Activated naive CD8-positive, alpha-beta T cell (primary cell): Measurements from ENCODE around the gene STX8.
A peak's percentile ranks its signal among the peaks of the same experiment; 100 is the strongest.
"Not testable (repeated sequence)": the region's sequence is repeated elsewhere in the genome, so short reads cannot be mapped to it uniquely, and the experiment has no call there.

Experiments used
- H3K27ac Mint-ChIP-seq: one replicate; pipeline ENCODE4 v1.8.0; 2021; ENCODE audit warnings: mixed read lengths
- H3K27me3 Mint-ChIP-seq: one replicate; pipeline ENCODE4 v1.8.0; 2021; ENCODE audit warnings: mixed read lengths
- H3K36me3 Mint-ChIP-seq: one replicate; pipeline ENCODE4 v1.8.0; 2021; ENCODE audit warnings: mixed read lengths
- H3K4me1 Mint-ChIP-seq: one replicate; pipeline ENCODE4 v1.8.0; 2021; ENCODE audit warnings: low read depth, mixed read lengths
- H3K4me3 Mint-ChIP-seq: one replicate; pipeline ENCODE4 v1.8.0; 2021; ENCODE audit warnings: mild to moderate bottlenecking, mixed read lengths
- H3K9me3 Mint-ChIP-seq: one replicate; pipeline ENCODE4 v1.8.0; 2021; ENCODE audit warnings: low read depth, mixed read lengths

The STX8 gene

GRCh38 chr17:9568957-9569588 is 6.5 kb downstream of the STX8 start:
- Mint-ChIP-seq H3K27me3 (no peaks in the 10 kb centered on the region), H3K27ac (peak overlapping the region; percentile 23), H3K4me3 (no peak overlapping the region), H3K36me3 (peaks cover 11% of the 10 kb centered on the region), H3K4me1 (peaks cover 34% of the 10 kb centered on the region), H3K9me3 (no peaks in the 10 kb centered on the region)

DNA sequence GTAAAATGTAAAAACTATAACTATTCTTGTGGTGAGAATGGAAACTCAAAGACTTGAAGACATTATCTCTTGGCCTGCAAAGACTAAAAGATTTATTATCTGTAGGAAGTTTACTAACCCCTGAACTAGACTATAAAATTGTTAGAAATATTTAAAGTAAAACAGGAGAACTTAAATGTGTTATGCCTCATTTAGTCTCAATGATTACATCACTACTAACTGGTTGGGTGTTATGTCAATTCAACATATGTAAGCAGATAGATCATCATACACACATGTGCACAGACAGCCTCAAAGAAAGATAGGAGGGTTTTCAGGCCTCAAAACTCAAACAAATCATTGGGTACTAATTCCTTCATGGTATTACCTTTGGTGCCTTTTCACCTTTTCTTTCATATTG is 7.6 kb downstream of the STX8 start:
- Mint-ChIP-seq H3K9me3 (no peaks in the 10 kb centered on the region), H3K27me3 (no peaks in the 10 kb centered on the region), H3K4me3 (no peak overlapping the region), H3K27ac (no peak overlapping the region), H3K36me3 (peaks cover 16% of the 10 kb centered on the region), H3K4me1 (peaks cover 33% of the 10 kb centered on the region)

- H3K27me3 Mint-ChIP-seq, H3K9me3 Mint-ChIP-seq, H3K4me3 Mint-ChIP-seq, H3K27ac Mint-ChIP-seq: not testable (repeated sequence)
- H3K4me1 Mint-ChIP-seq: peaks cover 36% of the 10 kb centered on the region
- H3K36me3 Mint-ChIP-seq: peaks cover 22% of the 10 kb centered on the region
These were observed 8.9 kb downstream of the STX8 start for GRCh38 chr17:9566739-9567138.

GRCh38 chr17:9566067-9566466 is 9.6 kb downstream of the STX8 start:
- Mint-ChIP-seq H3K4me1 (peaks cover 37% of the 10 kb centered on the region), H3K4me3 (peak overlapping the region; percentile 44), H3K27me3 (no peaks in the 10 kb centered on the region), H3K27ac (peak overlapping the region; percentile 2), H3K9me3 (no peaks in the 10 kb centered on the region), H3K36me3 (peaks cover 22% of the 10 kb centered on the region)

GRCh38 chr17:9564104-9564503 is 11.5 kb downstream of the STX8 start:
- Mint-ChIP-seq H3K9me3 (no peaks in the 10 kb centered on the region), H3K27ac (no peak overlapping the region), H3K36me3 (peaks cover 24% of the 10 kb centered on the region), H3K4me1 (peaks cover 39% of the 10 kb centered on the region), H3K4me3 (no peak overlapping the region), H3K27me3 (no peaks in the 10 kb centered on the region)

DNA sequence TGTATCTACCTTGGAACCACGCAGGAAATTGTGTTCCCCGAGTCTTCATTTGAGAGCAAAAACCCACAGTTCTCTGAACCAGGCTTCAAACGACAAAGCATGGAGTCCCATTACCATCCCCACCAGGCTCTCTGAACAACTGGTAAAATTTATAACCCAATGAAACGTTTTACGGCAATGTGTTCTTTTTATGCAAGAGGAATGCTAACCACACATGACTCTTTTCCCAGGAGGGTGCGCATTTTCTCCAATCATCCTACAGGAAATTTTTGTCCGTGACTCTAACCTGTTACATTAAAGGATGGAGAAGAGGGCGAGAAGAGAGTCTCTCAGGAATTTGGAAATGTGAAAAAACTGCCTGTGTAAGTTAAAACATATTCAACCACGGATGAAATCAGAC is 17.8 kb downstream of the STX8 start:
- H3K4me3 Mint-ChIP-seq: no peak overlapping the region
- peaks cover 18% of the 10 kb centered on the region for H3K36me3 Mint-ChIP-seq
- H3K27me3 Mint-ChIP-seq: no peaks in the 10 kb centered on the region
- no peaks in the 10 kb centered on the region for H3K9me3 Mint-ChIP-seq
- H3K27ac Mint-ChIP-seq: no peak overlapping the region
- peaks cover 11% of the 10 kb centered on the region for H3K4me1 Mint-ChIP-seq

DNA sequence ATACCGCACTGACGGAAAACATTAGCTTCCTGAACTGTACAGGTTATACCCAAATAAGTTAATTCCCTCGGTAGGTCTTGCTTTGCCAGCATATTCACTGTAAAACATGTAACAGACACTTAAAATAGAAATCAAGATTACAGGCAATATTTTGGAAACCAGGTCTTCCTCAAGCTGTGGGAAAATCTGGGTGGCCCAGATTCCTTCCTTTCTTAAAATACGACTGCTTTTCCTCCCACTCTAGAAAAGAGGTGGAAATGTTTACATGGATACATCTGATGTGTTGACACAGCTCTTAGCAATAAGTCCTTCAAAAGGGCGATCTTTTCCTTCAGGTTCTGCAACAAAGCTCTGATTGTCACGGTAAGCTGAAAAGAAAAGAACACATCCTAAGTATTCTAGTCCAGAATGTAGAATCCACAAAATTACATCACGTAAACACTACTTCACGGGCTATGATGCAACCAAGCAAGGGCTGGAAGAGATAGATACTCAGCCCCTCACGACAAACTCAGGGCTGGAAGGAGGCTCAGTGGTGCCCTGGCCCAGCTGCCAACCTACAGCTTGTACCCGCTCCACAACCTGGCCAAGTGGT is 18.4 kb downstream of the STX8 start:
- Mint-ChIP-seq H3K27me3 (no peaks in the 10 kb centered on the region), H3K4me1 (peaks cover 5% of the 10 kb centered on the region), H3K4me3 (no peak overlapping the region), H3K9me3 (no peaks in the 10 kb centered on the region), H3K27ac (no peak overlapping the region), H3K36me3 (peaks cover 12% of the 10 kb centered on the region)

DNA sequence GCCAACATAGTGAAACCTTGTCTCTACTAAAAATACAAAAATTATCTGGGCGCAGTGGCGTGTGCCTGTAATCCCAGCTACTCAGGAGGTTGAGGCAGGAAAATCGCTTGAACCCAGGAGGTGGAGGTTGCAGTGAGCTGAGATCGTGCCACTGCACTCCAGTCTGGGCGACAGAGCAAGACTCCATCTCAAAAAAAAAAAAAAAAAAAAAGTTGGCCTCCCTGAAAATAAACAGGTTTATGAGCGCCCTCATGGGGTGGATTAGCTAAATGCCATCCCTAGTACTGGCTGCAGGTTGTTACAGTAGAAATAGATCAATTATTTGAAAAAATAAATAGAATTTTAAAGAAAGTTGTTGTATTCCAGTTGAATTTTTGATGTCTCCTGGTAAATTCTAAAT is 20.9 kb downstream of the STX8 start:
- H3K4me1 Mint-ChIP-seq, H3K4me3 Mint-ChIP-seq, H3K27ac Mint-ChIP-seq, H3K27me3 Mint-ChIP-seq, H3K9me3 Mint-ChIP-seq: not testable (repeated sequence)
- peaks cover 18% of the 10 kb centered on the region for H3K36me3 Mint-ChIP-seq

- H3K36me3 Mint-ChIP-seq: peaks cover 16% of the 10 kb centered on the region
These were observed 22.0 kb downstream of the STX8 start for GRCh38 chr17:9553596-9553995.

DNA sequence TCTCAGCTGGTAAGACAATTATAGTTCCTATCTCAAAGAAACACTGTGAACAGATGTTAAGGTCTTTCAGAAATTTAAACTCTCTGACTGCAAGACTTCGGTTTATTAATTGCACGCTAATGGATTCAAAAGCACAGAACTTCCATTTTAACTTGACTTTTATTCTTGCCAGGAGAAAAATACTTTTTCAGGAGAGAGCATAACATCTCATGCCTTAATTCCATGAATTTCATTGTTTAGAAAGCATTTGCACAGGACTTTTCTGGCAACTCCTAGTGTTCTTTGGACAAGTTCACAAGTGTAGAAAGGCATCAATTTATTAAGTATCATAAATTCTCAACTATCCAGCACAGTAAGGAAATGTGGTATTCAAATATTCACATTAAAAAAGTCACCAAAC is 22.4 kb downstream of the STX8 start:
- H3K27ac Mint-ChIP-seq: no peak overlapping the region
- no peaks in the 10 kb centered on the region for H3K9me3 Mint-ChIP-seq
- H3K27me3 Mint-ChIP-seq: no peaks in the 10 kb centered on the region
- H3K4me3 Mint-ChIP-seq: no peak overlapping the region
- no peaks in the 10 kb centered on the region for H3K4me1 Mint-ChIP-seq
- peaks cover 15% of the 10 kb centered on the region for H3K36me3 Mint-ChIP-seq

More at GRCh38 chr17:9553596-9553995, 22.0 kb downstream of the STX8 start:
- no peaks in the 10 kb centered on the region for H3K27me3 Mint-ChIP-seq
- H3K4me3 Mint-ChIP-seq: no peak overlapping the region
- no peaks in the 10 kb centered on the region for H3K9me3 Mint-ChIP-seq
- no peak overlapping the region for H3K27ac Mint-ChIP-seq
- no peaks in the 10 kb centered on the region for H3K4me1 Mint-ChIP-seq

DNA sequence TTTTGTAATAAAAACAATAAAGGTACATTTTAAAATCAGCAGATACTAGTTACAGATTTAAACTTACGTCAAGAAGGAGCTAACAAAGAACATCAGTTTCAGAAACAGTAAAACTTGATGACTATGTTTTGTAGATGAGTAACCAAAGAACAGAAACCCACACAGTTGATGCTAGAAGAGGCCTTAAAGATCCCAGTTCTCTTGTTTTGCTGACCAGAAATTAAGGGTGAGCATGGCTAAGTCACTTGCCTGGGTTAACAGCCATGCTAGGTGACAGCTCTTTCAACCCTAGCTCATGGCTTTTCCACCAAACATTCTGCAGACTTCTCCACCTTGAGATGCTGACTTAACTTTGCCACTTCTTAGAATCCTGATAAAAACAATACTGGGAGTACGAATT is 26.4 kb downstream of the STX8 start:
- peaks cover 17% of the 10 kb centered on the region for H3K36me3 Mint-ChIP-seq
- H3K27me3 Mint-ChIP-seq: no peaks in the 10 kb centered on the region
- H3K4me3 Mint-ChIP-seq: no peak overlapping the region
- H3K4me1 Mint-ChIP-seq: no peaks in the 10 kb centered on the region
- no peak overlapping the region for H3K27ac Mint-ChIP-seq
- no peaks in the 10 kb centered on the region for H3K9me3 Mint-ChIP-seq

GRCh38 chr17:9544221-9544620 is 31.4 kb downstream of the STX8 start:
- Mint-ChIP-seq H3K9me3 (no peaks in the 10 kb centered on the region), H3K27ac (no peak overlapping the region)

DNA sequence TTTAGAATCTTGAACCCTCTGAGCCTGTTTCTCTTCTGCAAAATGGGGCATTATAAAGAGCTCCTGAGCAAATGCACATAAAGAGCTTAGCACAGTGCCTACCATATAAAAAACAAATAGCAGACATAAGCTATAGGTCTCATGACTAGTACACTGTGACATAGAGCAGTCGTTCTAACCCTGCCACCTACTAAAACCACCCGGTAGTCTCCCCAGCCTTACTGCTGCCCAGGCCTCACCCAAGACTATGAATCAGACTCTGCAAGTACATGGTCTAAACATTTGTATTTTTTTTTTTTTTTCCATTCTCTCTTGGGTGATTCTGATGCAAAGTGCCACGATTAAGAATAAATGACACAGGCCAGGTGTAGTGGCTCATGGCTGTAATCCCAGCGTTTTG is 33.9 kb downstream of the STX8 start:
- Mint-ChIP-seq H3K27ac (no peak overlapping the region), H3K36me3 (peaks cover 31% of the 10 kb centered on the region), H3K9me3 (no peaks in the 10 kb centered on the region), H3K27me3 (no peaks in the 10 kb centered on the region), H3K4me3 (no peak overlapping the region), H3K4me1 (no peaks in the 10 kb centered on the region)

More at GRCh38 chr17:9544221-9544620, 31.4 kb downstream of the STX8 start:
- H3K4me1 Mint-ChIP-seq: no peaks in the 10 kb centered on the region
- H3K4me3 Mint-ChIP-seq: no peak overlapping the region
- no peaks in the 10 kb centered on the region for H3K27me3 Mint-ChIP-seq
- peaks cover 28% of the 10 kb centered on the region for H3K36me3 Mint-ChIP-seq

- H3K27me3 Mint-ChIP-seq: no peaks in the 10 kb centered on the region
- no peak overlapping the region for H3K27ac Mint-ChIP-seq
- no peaks in the 10 kb centered on the region for H3K4me1 Mint-ChIP-seq
- peaks cover 24% of the 10 kb centered on the region for H3K36me3 Mint-ChIP-seq
- no peaks in the 10 kb centered on the region for H3K9me3 Mint-ChIP-seq
- no peak overlapping the region for H3K4me3 Mint-ChIP-seq
These were observed 37.0 kb downstream of the STX8 start for GRCh38 chr17:9538626-9539025.

- Mint-ChIP-seq H3K27me3 (no peaks in the 10 kb centered on the region), H3K27ac (no peak overlapping the region), H3K4me1 (no peaks in the 10 kb centered on the region), H3K9me3 (no peaks in the 10 kb centered on the region), H3K36me3 (peaks cover 22% of the 10 kb centered on the region), H3K4me3 (no peak overlapping the region)
These were observed 38.3 kb downstream of the STX8 start for GRCh38 chr17:9537177-9537776.

GRCh38 chr17:9536061-9536460 is 39.6 kb downstream of the STX8 start:
- Mint-ChIP-seq H3K36me3 (peaks cover 17% of the 10 kb centered on the region), H3K9me3 (no peaks in the 10 kb centered on the region), H3K4me1 (no peaks in the 10 kb centered on the region), H3K27ac (no peak overlapping the region), H3K4me3 (no peak overlapping the region), H3K27me3 (no peaks in the 10 kb centered on the region)
